NCI-H69 (cell line): Measurements from ENCODE around the gene AKAP8.
"Not testable (repeated sequence)": the region's sequence is repeated elsewhere in the genome, so short reads cannot be mapped to it uniquely, and the experiment has no call there.

ENCODE experiments used
- DNase-seq: peaks from one replicate; lab custom pipeline; 2025; lab: John Stamatoyannopoulos, UW

Gene AKAP8

DNA sequence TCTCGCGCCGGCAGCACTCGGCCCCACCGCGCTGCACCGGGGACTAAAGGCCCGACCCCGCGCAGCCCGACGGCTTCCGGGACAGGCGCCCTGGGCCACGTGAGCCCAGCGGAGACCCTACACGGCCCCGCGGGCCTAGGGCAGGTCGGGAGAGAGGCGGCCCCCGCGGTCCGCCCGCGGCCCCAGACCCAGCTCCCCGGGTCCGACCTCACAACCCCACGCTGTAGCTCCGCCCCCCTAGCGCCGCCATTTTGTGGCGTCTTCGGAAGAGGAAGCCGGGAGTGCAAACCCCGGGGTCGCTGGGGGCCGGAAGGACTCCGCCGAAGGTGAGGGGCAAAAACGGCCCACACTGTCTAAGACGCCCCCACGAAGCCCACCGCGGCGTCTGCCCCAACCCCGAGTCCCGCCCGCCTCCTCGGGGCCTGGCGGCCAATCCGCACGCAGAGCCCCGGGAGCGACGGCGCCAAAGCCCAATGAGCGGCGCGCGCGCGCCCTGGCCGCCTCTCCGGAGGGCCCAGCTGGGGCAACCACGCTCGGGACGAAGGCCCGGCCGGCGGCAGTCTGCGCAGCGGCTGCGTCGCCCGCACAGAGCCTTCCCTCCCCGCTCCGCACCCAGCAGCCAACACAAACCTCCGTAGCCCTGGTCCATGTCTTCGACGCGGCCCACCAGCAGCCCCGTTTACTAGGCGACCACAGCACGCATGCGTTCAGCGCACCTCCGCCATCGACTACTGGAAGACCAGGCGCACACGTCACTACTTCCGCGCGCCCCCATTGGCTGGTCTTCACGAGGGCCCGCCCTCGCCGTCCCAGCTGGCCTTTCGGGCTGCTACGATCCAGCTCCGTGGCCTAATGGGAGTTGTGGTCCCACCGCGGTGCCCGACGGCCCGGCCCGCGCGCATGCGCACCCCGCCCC lies at the start of gene AKAP8:
Gene AKAP8 (minus strand): TSS at position 705 of the 916 bp plus-strand sequence. CDS start 56 bp downstream, at position 649.
- DNase-seq, result peak; percentile 99

DNA sequence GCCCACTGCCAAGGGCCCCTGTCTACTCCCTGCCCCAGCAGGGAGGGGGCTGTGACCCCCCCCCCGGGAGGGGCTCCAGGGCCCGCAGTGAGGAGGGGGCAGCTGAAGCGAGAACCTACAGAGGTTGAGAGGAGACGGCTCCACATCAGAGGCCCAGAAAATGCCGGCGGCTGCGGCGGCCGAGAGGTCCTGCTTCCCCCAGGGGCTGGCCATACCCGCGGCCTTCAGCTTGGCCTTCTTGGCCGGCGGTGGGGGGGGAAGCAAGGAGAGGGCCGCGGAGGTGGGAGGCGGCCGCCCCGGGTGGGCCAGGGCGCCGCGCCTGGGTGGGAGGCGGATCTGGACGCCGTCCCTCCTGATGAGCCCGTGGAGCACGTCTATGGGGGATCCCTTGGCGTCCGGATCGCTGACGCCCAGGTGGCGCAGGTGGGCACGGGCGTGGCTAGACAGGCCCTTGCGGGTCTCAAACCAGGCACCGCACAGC lies 48.4 kb upstream of the AKAP8 start:
- no peak for DNase-seq

DNA sequence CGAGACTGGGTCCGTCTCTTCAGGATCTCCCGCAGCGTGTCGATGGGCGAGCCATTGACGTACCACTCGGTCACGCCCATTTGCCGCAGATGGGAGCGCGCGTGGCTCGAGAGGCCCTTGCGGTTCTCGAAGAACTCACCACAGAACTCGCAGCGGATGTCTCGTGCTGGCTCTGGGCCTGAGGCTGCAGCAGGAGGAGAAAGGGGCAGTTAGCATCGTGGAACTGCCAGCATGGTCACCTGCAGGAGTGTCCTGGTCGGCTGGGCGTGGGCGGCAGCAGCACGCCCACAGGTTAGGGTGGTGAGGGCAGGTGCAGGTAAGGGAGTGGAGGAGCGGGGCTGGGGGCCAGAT lies 47.7 kb upstream of the AKAP8 start:
- DNase-seq, result no peak

DNA sequence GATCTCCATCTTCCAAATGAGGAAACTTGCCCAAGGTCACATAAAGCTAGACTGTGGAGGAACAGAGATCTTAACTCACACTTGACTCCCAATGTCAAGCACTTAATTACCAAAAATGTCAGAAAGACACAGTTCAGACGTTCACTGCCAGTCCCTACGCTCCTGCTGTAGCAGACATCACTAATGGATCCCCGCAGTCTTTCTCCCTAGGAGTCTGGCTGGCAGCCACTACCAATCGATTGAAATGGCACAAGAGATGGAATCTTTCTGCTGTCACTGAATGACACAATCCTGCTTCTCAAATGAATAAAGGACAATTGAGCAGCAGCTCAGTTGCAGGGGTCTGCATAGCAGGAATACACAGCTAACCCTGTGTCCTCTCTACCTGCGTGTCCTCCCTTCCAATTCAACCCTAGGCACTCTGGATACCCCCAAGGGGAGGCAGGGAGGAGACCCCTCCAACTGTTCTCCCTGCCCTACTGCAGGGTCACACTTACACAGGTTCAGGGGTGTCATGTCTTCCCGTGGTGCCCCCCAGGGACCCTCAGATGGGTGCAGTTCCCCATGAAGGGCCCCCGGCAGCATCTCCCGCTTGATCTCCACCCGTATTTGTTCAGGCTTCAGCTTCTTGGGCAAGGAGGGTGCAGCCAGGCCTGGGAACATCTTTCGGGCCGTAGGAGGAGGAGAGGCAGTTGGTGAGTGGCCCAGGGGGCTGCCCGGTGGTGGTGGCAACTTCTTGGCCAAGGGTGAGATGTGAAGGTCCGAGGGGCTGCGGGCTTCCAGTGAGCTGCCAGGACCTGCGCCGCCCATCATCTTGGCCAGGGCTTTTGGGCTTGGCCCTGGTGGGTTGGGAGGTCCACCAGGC lies 47.1 kb upstream of the AKAP8 start:
- DNase-seq, result no peak

DNA sequence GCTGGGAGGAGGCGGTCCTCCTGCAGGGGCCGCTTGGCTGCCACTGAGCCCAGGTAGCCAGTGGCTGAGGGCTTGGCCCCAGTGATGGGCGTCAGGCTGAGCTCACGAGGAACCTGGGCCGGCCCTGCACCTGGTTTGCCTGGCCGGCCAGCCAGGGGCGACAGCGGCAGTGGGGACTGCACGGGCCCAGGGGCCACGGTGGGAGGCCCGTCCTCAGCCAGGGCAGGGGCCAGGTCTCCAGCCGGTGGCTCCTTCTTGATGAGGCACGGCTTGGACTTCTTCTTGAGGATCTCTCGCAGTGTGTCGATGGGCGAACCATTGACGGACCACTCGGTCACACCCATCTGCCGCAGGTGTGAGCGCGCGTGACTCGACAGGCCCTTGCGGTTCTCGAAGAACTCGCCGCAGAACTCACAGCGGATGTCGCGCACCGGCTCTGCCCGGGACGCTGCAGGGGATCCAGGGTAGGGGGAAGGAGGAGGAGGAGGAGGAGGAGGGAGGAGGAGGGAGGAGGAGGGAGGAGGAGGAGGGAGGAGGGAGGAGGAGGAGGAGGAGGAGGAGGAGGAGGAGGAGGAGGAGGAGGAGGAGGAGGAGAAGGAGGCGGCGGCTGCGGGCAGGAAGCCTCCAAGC lies 45.8 kb upstream of the AKAP8 start:
- DNase-seq, result no peak

DNA sequence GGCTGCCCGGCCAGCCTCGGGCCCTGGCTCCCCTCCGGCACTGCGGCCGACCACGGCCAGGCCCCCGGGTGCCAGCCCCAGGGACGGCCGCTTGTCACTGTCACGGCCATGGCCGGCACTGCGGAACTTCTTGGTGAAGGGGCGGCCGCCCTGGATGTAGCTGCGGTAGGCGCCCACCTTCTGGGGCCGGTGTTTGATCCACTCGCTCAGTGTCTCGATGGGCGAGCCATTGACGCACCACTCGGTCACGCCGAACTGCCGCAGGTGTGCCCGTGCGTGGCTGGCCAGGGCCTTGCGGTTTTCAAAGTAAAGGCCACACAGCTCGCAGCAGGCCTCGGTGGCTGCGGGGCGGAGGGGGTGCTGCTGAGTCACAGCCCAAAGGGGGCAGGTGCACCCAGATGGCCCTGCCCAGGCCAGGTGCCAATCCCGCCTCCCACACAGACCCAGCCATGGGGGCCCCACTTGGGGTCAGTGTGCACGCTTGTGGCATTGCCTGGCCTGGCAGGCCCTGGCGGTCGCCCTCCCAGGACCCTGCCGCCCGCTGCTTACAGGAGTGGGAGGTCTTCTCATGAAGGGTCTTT lies 45.2 kb upstream of the AKAP8 start:
- no peak for DNase-seq

DNA sequence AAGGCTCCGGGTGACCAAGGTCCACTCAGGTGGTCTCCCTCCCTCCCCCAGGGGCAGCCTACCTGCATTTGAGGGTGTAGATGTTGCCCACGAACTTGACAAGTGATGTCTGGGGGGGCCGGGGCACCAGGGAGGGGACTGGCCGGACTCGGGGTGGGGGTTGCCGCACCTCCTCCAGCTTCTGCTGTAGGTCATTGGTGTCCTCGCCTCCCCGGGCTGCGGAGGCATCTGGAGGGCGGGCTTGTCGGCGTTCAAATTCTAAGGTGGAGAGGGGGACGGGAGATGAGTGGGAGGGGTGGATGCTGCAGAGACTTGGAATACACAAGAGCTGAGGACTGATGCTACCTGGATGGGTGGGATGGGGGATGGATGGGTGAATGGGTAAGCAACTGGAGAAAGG lies 44.5 kb upstream of the AKAP8 start:
- DNase-seq, result no peak

DNA sequence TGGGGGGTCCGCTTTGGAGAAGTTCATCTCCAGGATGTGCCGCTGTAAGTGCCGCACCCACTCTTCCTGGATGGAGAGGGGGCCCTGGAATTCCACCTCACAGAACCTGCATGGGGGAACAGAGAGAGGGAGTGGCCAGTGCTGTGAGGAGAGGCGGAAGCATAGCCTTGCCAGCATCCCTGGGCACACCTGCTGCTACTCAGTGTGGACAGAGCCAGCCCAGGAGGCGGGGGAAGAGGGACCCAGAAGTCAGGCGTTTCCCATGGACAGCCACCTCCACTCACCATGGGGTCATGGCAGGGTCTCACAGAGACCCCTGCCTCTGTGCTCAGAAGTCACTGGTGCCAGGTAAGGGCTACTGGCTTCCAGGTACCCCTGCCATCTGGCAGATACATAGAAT lies 43.5 kb upstream of the AKAP8 start:
- DNase-seq, result no peak

DNA sequence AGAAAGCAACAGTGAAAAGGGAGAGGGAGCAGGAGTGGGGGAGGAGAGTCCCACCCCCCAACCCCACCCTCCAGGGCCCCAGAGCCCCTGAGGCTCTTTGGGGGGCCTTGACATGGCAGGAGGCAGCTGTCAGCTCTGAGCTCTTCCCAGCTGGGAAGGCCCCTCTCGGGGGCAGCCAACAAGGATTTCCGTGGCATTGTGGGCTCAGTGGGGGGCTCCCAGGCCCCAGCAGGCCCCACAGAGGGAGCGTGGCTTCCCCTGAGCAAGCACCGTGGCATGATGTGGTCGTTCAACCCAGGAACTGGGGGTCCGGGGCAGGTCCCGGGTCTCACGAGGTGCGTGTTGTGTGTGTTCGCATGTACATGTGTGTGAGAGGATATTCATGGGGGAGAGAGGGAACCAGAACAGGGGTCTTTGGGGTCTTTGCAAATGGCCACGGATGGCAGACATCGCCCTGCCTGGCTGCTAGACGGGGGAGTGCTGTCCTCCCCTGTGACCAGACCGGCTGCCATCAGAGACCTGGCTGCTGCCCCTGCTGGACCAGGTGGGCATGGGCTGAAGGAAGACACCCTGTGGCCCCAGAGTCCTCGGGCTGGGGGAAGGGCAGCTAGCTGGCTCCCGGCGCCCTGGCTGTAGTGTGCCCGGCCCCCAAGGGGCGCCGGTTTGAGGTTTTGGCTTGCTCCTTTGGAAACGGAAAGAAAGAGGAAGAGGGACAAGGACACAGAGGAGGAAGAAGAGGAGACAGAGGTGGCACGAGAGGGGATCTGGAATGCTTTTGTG lies 42.9 kb upstream of the AKAP8 start:
- DNase-seq, result no peak

DNA sequence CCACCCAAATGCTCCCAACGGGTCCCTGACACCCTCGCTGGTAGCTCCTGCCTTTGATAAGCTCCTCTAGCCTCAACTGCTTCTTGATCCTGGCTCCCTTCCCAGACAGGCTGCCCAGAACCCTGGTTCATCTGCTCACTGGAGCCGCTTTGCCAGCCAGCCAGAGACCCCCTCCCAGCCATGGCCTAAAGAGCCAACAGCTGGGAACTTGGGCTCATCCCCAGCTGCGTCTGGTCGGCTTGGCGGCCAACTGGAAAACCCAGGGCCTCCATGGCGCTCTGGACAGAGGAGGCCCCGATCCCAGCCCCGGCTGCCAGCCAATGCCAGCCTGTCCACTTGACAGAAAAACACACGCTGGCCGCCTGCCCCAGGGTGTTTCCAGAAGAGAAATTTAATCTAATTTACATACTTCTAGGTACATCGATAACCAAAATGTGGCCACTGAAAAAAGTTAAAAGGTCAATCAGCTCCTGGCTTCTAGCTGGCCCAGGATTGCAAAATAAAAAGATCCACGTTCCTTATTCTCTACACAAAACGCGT lies 42.2 kb upstream of the AKAP8 start:
- no peak for DNase-seq

DNA sequence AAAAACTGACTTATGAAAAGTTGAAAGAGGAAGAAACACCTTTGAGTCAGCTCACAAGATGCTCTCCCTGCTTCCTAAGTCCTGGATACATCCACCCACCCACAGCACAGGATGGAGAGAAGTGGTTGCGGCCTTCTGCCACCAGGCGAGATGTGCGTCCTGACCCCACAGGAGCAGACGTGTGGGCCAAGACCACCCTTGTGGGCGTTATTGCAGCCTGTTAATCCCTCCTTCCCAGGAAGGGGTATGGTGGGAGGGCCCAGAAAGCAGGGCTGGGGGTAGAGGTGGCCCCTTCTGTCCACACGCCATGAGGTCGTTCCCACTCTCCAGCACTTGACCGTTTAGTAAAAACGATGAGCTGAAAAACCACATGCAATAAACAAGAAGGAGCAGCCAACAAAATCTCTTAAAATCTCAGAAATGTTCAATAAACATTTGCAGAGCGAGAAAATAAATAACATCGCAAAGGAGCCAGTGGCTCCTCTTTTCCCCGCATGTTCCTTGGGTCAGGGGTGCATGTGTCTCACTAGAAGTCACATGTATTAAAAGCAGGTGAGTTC lies 41.6 kb upstream of the AKAP8 start:
- DNase-seq, result no peak

DNA sequence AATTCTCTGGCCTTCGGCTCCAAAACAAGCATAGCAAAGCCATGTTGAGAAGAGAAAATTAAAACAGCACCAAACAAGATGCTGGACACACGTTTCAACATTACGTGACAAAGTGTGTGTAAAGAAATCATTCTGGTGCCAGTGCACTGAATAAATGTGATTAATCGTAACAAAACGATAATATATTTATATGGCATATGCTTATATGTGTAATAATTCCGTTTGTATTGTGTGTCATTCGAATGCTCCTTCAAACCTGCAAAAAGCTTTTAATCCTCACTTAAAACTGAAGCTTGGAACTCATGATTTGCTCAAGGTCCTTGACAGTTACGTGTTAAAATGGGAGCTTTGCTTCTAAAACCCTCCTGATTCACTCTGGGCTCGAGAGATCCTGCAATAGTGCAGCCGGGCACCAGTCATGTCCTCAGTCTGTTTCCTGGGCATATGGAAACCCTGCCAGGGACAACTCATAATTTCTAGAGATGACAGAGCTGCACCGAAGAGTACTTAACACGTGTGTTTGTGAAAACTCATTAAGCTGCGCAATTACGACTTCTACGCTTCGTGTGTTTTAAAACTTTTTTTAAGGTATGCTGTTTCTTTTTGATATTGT lies 39.9 kb upstream of the AKAP8 start:
- peak; percentile 48 for DNase-seq

DNA sequence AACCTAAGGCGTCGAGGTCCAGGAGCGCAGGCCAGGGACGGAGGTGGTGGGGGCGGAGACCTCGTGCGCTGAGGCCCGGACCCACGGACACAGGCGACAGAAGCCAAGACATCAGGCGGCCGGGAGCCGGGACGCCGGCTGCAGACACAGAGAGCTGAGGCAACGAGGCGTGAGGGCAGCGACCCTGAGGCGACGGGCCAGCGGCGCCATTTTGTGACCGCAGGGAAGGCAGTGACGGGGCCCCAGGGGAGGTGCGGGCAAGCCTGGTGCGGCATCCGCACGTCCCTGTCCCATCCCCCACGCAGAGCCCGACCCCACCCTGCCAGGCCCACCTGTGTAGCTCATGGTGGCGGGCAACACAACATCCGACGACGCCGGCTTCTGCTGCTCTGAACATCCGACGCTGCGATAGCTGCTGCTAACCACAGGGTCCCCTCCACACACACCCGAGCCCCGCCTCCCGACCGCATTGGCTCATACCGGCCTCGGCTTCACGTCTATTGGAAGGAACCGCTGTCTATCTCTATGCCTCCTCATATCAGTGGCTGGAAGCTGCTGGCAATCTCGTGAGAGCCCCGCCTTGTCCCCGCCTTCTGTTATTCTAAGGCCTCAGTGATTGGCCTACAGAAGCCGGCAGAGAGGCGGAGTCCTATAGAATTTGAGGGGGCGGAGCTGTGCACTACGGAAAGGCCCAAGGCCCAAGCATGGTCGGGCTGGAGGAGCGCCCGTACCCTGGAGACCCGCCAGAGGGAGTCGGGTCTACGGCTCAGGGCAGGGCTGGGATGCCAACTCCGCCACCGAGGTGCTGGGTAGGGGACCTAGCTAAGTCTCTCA lies 39.2 kb upstream of the AKAP8 start, which contains the start of gene AKAP8L:
Gene AKAP8L (minus strand): TSS at position 410 of the 834 bp plus-strand sequence. CDS start 65 bp downstream, at position 345.
- peak; percentile 100 for DNase-seq

DNA sequence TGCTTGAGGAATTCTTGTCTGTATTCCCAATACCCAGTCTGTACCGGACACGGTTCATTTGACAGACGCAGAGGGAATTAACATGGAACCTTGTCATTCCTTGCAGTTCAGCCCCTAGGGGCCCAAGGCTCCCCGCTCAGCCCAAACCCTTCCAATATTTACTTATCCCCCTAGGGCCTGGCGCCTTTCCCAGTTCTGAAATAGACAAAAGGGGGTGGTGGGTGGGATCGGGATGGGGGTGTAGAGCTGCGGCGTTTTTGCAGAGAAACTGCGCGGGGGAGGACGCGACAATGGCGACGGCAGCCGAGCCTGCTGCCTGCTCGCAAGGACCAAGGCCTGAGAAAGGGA lies 38.6 kb upstream of the AKAP8 start:
- peak; percentile 95 for DNase-seq

DNA sequence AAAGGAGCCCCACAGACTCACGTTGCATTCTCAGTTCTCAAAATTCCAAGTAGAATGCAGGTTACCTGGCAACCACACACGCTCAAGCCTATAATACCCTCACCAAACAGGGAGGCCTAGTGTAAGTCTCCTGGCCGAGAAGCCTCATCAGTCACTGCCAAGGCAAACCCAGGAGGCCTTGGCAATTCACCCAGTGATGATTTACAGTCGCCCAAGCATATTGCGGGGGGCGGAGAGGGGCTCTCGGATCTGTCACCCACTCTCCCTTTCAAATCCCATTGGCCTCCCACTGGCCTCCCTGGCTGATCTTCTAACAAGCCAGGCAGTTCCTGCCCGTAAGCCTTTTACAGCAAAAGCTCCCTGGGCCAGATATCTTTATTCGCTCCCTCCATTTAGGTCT lies 38.1 kb upstream of the AKAP8 start:
- peak; percentile 82 for DNase-seq

DNA sequence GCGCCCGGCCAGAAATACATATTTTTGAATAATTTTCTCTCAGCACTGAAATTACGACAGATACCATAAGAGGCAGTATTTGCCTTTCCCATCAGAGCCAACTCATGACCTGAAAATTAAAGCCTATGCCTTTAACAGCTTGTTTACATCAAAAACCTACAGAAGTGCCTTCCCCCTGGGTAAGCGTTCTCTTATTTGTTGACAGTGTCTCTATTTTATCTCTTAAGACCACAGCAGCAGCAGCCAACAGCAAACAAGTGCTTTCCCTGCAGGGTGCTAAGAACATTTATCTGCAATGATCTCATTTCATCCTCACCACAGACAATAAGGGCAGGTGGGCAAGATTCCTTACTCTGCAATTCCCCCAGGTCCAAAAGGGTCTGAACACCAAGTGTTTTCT lies 33.2 kb upstream of the AKAP8 start:
- DNase-seq, result no peak

DNA sequence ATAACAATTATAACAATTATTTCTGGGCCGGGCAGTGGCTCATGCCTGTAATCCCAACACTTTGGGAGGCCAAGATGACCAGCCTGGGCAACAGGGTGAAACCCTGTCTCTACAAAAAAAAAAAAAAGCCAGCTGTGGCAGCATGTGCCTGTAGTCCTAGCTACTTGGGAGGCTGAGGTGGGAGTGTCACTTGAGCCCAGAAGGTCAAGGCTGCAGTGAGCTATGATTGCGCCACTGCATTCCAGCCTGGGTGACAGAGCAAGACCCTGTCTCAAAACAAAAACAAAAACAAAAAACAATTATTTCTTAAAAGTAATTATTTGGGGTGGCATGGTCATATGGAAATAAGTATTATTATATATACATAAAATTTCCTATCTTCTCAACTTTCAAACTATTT lies 31.8 kb upstream of the AKAP8 start:
- not testable (repeated sequence) for DNase-seq

DNA sequence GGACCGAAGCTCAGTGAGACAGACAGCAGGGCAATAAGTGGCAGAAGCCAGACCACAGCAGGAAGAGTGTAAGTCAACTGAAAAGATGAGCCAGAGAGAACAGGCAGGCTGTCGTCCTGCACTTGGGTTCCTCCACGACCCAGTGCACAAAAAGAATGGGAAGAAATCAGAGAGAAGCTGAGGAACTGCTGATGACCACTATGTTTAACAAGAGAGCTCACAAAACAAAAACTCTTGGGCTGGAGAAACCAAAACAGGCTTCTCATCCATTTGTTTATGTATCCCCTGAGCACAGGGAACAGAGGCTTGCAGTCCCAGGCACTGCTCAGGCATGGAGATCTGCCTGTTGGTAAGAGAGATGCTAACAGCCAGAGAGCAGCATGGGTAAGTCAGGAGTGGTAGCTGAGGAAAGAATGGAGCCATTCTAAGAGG lies 25.2 kb upstream of the AKAP8 start:
- no peak for DNase-seq

DNA sequence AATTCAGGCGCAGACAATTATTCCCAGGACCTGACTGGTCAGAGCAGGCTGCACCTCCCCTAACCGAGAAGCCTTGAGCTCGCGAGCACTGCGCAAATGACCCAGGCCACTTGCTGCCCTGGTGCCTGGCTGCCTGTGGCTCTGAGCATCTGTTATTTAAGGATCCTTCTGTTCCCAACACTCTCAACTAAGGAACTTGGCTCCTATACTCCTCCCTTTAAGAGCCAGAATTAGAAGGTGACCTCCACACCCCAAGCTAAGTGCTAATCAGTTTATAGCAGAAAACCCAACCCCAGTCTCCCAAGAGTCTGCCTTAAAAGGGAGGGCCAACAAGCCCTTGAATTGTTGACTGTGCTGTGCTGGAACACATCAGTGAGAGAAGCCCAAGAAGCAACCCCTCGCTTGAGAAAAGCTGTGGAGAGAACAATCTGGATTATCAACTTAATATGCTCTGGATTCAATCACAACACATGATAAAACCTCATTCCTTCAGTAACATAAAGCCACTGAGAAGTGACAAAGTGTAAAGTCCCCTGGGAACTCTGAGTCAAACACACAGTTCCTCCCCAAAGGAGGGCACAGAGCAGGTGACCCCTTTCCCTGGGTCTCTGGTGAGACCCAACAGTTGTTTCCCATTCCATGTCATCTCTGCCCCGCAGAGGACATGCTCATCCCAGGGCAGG lies 24.7 kb upstream of the AKAP8 start:
- DNase-seq, result no peak
